ENCODE results near the gene FAM204A. TPM values are rescaled to one million over a fixed set of nuclear protein-coding genes. Genes with fewer than 3 reads are reported as not detected.

The FAM204A gene
- total RNA-seq, 4 donors from 2014 or later, result 6.8 to 99.0 (median 51.3) TPM

- no peak for DNase-seq
- H3K36me3 ChIP-seq, result no peaks in the 10 kb centered on the region
- H3K27ac ChIP-seq, result no peak overlapping the region
- no peaks in the 10 kb centered on the region for H3K27me3 ChIP-seq
- no peak for TF ChIP-seq POLR2A (IDR thresholded peaks at IDR 0.05)
- TF ChIP-seq CTCF (IDR thresholded peaks at IDR 0.05), result no peak
- no peaks in the 10 kb centered on the region for H3K9me3 ChIP-seq
- peaks cover 0 to 7% of the 10 kb centered on the region in 2 donors for H3K4me1 ChIP-seq
- H3K4me3 ChIP-seq, result no peak overlapping the region
- intact Hi-C loops (cut with DNase I; ENCODE audit: low total_unique reads), result no loop called here
Observed at GRCh38 chr10:118304521-118304920, 37.6 kb downstream of the FAM204A start.

DNA sequence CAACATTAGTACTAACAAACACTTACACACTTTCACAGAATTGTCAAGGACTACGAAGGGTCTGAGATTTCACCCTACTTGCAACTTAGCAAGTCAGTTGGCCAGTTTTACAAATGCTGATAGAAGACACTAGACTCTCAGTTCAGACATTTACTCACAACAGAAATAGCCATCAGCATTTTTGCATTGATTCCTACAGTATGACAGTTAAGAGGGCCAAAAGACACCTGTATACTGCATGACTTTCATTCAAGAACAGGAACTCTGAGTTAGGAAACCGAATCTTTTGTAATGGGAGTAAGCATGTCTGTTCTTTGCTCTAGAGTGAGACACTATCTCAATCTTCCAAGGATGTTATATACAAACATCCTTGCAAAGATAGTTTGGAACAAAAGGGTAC, 40.9 kb downstream of the FAM204A start:
- DNase-seq, result no peak
- no peaks in the 10 kb centered on the region for H3K9me3 ChIP-seq
- intact Hi-C loops (cut with DNase I; ENCODE audit: low total_unique reads), result no loop called here
- H3K36me3 ChIP-seq, result no peaks in the 10 kb centered on the region
- H3K4me3 ChIP-seq, result no peak overlapping the region
- H3K27ac ChIP-seq, result no peak overlapping the region
- no peaks in the 10 kb centered on the region for H3K27me3 ChIP-seq
- H3K4me1 ChIP-seq, result no peaks in the 10 kb centered on the region
- TF ChIP-seq CTCF (IDR thresholded peaks at IDR 0.05) (no peak), POLR2A (IDR thresholded peaks at IDR 0.05) (no peak)

- no peak overlapping the region for H3K4me3 ChIP-seq
- intact Hi-C loops (cut with DNase I; ENCODE audit: low total_unique reads), result no loop called here
- TF ChIP-seq CTCF (IDR thresholded peaks at IDR 0.05) (no peak), POLR2A (IDR thresholded peaks at IDR 0.05) (no peak)
- DNase-seq, result no peak
- no peaks in the 10 kb centered on the region for H3K27me3 ChIP-seq
- no peaks in the 10 kb centered on the region for H3K36me3 ChIP-seq
- H3K4me1 ChIP-seq, result no peaks in the 10 kb centered on the region
- H3K27ac ChIP-seq, result no peak overlapping the region
- no peaks in the 10 kb centered on the region for H3K9me3 ChIP-seq
Observed at GRCh38 chr10:118300320-118300719, 41.8 kb downstream of the FAM204A start.

DNA sequence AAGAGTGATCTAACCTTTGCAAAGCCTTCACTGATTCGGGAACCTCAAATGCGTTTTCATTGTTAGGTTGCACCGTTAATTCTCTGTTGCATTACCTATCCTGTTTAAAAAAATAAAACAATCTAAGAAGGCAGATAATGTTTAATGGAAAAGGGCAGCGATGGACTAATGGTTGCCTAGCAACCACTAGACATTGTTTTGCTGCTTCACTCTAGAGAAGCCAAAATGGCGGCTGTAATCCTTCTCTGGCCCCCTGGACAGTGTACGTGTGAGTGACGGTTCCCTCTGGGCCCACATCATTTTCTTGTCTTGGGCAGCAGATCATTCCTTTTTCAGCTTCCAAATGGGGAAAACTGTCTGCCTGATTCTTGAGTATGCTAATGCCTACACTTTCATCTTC, 43.3 kb downstream of the FAM204A start:
- Histone ChIP-seq H3K4me1 (no peaks in the 10 kb centered on the region), H3K9me3 (no peaks in the 10 kb centered on the region), H3K27ac (no peak overlapping the region), H3K36me3 (no peaks in the 10 kb centered on the region), H3K27me3 (no peaks in the 10 kb centered on the region), H3K4me3 (no peak overlapping the region)
- TF ChIP-seq POLR2A (IDR thresholded peaks at IDR 0.05), result no peak
- TF ChIP-seq CTCF (IDR thresholded peaks at IDR 0.05), result no peak
- DNase-seq, result no peak
- intact Hi-C loops (cut with DNase I; ENCODE audit: low total_unique reads), result no loop called here

GRCh38 chr10:118291122-118291521, 51.0 kb downstream of the FAM204A start:
- intact Hi-C loops (cut with DNase I; ENCODE audit: low total_unique reads), result no loop called here
- Histone ChIP-seq H3K27me3 (no peaks in the 10 kb centered on the region), H3K4me3 (no peak overlapping the region), H3K36me3 (no peaks in the 10 kb centered on the region), H3K4me1 (no peaks in the 10 kb centered on the region), H3K9me3 (no peaks in the 10 kb centered on the region), H3K27ac (no peak overlapping the region)
- no peak for DNase-seq
- TF ChIP-seq POLR2A (IDR thresholded peaks at IDR 0.05), result no peak

GRCh38 chr10:118290471-118290995, 51.6 kb downstream of the FAM204A start:
- TF ChIP-seq CTCF (IDR thresholded peaks at IDR 0.05) (no peak), POLR2A (IDR thresholded peaks at IDR 0.05) (no peak)
- intact Hi-C loops (cut with DNase I; ENCODE audit: low total_unique reads), result no loop called here
- H3K9me3 ChIP-seq, result no peaks in the 10 kb centered on the region
- H3K4me1 ChIP-seq, result no peaks in the 10 kb centered on the region
- no peak overlapping the region for H3K27ac ChIP-seq
- H3K36me3 ChIP-seq, result no peaks in the 10 kb centered on the region
- no peak overlapping the region for H3K4me3 ChIP-seq
- no peak for DNase-seq
- H3K27me3 ChIP-seq, result no peaks in the 10 kb centered on the region

All from uterus (tissue), 4 donors.